HFF-Myc (cell line): ENCODE results near the gene AOAH.

Experiments
- DNase-seq: peaks from one replicate; pipeline ENCODE4 v3.0.0-alpha.2; 2011; ENCODE audit warnings: low read depth; ENCODE audit errors: extremely low read depth
- H3K4me3 ChIP-seq: replicated peaks from 2 replicates; pipeline ENCODE4 v1.5.1; 2011; ENCODE audit warnings: low read depth, mild to moderate bottlenecking, control low read depth, low read length
- TF ChIP-seq, protein P1 (sequence below): IDR thresholded peaks from 2 replicates; pipeline ENCODE4 v1.5.1; 2012; ENCODE audit warnings: mild to moderate bottlenecking, low read depth, low read length, control low read depth; ENCODE audit errors: missing control alignments

Gene AOAH

DNA sequence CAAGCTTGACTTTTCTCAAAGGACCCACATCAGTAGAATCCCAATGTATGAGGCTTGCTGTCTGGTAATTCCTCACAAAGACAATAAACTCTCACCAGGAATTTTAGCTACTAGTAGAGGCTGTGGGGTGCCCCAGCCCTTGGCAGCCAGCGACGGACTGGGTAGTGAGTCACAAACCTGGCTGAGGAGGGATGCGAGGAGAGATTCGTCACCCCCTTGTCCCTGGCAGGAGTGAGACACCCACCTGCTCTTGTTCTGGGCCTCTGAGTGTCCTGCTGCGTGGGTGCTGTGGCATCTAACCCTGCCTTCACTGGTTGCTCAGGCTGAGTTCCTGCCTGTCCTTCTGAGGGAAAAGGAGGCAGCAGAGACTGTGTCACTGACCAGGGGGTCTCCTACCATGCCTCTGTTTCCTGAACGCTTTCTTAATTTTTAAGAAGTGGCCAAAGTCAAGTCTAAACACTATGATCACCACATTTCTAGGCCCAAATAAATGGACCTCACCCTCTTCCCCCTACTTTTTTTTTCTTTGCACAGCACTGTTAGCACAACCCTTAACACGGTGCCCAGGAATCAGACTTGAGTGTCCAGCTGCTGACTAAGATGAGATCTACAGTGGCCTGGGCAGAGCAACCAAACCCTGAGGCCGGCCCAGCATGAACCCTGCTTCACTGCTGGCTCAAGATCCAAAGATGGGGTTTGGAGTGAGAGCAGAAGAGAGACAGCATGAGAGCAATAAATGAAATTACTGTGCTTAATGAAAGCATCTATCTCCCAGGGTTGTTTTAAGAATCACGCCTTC lies 188.2 kb downstream of the AOAH start:
- H3K4me3 ChIP-seq: no peak overlapping the region
- no peak for DNase-seq
- TF ChIP-seq, protein P1, sequence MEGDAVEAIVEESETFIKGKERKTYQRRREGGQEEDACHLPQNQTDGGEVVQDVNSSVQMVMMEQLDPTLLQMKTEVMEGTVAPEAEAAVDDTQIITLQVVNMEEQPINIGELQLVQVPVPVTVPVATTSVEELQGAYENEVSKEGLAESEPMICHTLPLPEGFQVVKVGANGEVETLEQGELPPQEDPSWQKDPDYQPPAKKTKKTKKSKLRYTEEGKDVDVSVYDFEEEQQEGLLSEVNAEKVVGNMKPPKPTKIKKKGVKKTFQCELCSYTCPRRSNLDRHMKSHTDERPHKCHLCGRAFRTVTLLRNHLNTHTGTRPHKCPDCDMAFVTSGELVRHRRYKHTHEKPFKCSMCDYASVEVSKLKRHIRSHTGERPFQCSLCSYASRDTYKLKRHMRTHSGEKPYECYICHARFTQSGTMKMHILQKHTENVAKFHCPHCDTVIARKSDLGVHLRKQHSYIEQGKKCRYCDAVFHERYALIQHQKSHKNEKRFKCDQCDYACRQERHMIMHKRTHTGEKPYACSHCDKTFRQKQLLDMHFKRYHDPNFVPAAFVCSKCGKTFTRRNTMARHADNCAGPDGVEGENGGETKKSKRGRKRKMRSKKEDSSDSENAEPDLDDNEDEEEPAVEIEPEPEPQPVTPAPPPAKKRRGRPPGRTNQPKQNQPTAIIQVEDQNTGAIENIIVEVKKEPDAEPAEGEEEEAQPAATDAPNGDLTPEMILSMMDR: no peak

DNA sequence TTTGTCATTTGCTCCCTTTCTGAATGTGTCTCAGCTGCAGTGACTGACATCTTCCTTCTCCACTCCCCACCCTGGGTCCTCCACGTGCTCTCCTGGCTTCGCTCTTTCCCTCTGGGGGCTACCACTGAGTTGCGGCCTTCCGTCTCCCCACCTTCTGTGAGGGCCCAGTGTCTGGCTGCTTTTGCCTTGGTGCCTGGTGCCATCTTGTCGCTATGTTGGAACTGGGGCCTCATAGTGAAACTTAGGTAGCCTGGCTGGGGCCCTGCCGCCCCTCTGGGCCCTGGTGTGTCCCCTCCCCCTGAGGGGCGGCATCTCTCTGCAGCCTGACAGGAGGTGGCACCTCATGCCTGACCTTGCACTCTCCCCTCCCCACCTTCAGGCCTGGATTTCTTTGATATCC lies 190.6 kb downstream of the AOAH start:
- DNase-seq: no peak
- H3K4me3 ChIP-seq: no peak overlapping the region
- TF ChIP-seq, protein P1: no peak

DNA sequence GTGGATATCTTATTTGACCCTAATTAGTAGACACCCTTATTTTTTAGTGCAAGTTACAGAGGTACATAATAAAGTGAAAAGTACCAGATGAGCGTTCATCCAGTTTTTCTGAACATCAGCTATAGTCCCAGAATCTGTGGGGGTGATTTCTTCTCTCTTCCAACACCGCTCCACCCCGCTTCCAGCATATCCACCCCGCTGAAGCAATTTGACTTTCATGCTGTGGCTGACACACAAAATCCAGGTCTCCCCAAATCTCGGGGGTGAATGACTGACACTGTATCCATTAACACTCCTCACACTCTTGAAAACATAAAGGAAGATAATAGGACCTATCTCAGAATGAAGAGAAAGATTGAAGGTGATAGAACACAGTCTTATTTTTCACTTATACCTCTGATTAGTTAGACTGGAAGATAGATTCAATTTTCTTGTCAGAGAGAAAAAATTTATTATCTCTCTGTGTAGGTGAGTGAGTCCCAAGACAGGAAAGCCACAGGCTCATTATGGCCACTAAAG lies 191.3 kb downstream of the AOAH start:
- TF ChIP-seq, protein P1: no peak
- H3K4me3 ChIP-seq: no peak overlapping the region
- DNase-seq: no peak

DNA sequence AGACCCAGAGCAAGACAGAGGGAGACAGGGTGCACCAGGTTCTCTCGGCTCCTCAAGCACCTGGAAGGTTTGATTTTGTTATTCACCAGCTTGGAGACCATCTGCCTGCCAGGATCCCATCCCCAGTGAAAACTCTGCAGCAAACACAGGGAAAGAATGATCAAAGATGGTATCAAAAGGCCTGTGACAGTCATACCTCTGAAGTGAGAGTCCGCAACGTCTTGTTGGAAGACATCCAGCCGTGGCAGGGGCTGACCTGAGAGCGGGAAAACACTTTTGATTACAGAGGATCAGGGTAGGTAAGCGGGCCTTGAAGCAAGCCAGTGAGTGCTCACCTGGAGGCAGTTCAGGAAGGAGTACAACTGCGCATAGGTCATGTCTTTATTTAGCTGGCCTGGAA lies 192.3 kb downstream of the AOAH start:
- DNase-seq: no peak
- TF ChIP-seq, protein P1: no peak
- no peak overlapping the region for H3K4me3 ChIP-seq

GRCh38 chr7:36530456-36530855 lies 193.8 kb downstream of the AOAH start:
- TF ChIP-seq, protein P1: no peak
- no peak overlapping the region for H3K4me3 ChIP-seq
- no peak for DNase-seq

- TF ChIP-seq, protein P1: no peak
- H3K4me3 ChIP-seq: no peak overlapping the region
- no peak for DNase-seq
Observed at GRCh38 chr7:36527549-36527913, 196.8 kb downstream of the AOAH start.
